ENCODE measurements around the gene TRMT44.

- TF ChIP-seq CTCF (IDR thresholded peaks at IDR 0.05), result no peak
- TF ChIP-seq POLR2A (IDR thresholded peaks at IDR 0.05), result no peak
Observed at GRCh38 chr4:8412288-8412687, 28.3 kb upstream of the TRMT44 start.
